DMS 273 (cell line): ENCODE measurements around the gene ABHD14A.
A peak's percentile ranks its signal among the peaks of the same experiment; 100 is the strongest.

ENCODE experiments used
- DNase-seq: peaks from one replicate; lab custom pipeline; 2025; ENCODE audit not compliant: unreplicated experiment; lab: John Stamatoyannopoulos, UW

The ABHD14A gene

DNA sequence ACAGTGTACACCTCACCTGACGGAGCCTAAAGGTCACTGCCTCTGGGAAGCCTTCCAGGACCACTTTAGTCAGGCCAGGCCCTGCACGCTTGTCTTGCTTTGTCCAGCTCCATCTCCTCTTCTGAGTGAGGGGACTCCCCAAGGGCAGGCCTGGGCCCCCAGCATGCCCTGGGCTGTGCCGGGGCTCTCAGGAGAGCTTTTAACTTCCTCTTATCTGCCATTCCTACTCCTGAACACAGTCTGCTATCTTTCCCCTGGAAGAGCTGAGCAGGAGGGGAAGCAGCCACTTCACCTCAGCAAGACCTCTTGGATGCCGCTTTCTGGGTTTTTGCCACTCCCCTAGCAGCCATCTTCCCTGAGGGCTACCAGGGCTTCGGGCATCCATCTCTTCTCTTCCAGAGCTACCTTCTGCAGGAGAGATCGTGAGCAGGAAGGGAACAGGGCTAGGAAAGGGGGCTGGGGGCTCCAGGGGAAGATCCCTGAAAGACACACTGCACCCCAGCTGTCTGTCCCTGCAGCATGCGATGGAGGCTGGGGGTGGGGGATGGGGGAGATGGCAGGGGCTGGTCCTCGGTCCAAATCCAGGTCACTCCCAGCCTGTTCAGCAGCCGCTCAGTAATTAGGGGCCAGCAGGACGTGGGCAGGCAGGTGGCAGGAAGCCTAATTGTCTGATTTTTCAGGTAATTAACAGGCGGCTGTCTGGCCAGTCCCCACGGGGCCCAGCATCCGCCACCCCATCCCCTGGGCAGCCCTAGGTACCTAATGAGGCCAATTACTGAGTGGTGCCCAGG is 40.8 kb downstream of the ABHD14A start:
- DNase-seq: no peak

DNA sequence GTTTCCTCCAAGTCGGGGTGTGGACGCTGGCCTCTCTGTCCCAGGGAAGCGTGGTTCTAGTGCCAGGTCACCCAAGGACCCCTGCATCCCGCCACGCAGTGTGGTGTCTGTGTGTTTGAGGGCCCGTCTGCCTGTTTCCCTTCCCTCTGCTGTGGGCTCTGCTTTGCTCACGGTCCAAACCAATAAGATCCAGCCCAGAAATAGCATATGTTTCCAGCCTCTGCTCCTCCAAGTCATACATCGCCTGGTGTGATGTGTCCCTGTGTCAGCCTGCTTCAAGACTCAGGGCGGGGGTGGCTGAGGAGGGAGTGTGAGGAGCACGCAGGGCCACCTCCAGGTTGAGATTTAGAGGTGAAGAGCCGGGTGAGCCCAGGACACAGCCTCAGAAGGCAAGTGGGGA is 42.7 kb downstream of the ABHD14A start:
- DNase-seq: no peak

DNA sequence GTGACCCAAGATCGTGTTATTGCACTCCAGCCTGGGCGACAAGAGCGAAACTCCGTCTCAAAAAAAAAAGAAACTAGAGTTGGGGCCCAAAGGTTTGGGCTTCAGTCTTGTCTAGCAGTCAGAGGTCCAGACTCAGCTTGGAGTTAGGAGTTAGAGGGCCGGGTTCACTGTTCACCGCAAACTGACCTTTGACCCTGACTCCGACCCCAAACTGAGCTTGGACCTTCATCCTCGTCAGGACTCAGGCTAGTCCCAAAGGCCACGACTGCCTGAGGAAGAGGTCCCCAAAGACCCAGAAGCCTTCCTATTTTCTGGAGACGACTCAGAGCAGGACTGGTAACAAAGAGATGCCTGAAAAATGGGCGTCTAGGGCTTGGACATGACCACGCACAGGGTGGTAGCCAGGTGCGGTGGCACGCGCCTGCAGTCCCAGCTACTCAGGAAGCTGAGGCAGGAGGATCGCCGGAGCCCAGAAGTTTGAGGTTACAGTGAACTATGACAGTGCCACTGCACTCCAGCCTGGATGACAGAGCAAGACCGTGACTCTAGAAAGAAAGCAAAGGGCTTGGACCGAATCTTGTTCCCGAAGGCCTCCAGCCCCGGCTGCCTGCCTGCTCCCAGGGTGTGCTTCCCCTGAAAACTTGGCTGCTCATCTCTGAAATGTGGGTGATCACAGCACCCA is 43.6 kb downstream of the ABHD14A start:
- no peak for DNase-seq

DNA sequence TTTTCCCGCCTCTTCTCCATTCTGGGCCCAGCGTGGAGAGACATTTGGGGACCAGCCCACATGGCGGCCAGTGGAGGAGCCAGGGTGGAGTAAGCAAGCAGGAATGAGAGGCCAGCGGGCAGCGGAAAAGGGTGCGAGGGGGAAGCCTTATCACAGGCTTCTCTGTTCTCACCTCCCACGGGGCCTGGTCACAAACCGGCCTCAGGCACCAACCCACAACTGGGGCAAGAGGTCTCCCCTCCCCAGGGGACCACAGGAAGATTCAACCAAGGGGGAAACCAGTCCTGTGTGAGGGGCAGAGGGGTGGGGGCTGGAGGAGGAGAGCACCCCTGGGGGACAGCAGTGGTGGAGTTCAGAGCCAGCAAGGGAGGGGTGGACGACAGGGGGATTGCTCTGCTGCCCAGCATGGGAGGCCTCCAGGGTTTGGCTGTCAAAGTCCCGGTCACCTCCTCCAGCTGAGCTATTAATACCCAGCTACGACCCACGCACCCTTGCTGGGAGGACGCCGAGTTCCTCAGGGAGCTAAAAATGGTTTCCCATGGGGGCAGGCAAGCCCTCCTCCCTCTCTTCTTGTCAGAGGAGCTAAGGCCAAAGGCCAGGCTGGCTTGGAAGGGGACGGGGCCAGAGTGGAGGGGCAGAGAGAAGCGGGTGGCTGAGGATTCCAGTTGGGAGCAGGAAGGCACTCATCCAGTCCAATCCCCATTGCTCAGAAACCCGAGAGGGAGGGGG is 44.7 kb downstream of the ABHD14A start:
- no peak for DNase-seq

DNA sequence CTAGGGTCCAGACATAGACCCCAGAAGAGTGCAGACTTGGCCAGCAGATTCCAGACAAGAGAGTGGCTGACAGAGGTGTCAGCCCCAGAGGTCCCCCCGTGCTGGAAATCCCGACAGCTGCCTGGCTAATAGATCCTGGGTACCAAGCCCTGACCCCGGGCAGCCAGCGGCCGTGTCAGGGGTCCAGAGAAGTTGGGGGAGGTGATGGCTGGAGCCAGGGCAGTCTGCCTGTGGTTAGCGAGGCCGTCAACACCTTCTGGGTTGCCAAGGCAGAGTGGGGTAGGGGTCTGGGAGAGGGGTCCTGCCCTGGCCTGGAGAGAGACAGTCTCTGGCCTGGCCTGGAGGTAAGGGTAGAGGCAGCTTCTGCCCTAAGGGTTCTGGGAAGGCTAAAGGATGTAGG is 45.9 kb downstream of the ABHD14A start:
- no peak for DNase-seq

DNA sequence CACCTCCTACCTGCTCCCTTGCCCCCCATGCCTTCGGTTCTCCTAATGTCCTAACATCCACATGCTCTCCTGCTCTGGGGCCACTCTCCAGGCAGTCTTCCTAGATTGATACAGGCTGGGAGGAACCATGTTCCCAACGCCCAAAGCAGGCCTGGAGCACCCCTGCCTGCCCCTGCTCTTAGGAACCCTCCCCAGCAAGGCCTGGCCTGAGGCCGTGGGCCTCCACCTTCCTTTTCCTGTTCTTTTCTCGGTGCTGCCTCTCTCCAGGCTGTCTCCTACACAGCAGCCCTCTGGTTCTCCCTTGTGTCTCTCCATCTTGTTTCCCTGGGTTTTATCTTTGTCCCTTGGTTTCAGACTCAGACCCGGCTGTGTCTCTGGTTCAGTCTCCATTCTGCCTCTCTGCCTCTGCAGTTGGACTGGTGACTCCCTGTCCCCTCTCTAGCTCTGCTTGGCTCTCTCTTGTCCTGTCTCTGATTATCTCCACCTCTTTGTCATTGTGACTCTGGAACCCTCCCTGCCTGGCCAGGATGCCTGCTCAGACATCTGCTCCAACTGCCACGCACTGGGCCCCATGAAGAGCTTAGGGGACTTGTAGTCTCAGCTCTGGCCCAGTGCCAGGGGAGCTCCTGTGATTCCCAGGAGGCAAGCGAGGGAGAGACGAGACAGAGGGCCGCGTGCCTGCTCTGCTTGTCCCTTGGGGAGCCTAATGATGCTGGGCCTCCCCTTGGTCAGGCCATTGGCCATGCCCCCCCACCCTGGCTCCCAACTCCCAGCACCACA is 46.8 kb downstream of the ABHD14A start:
- DNase-seq: peak; percentile 71

DNA sequence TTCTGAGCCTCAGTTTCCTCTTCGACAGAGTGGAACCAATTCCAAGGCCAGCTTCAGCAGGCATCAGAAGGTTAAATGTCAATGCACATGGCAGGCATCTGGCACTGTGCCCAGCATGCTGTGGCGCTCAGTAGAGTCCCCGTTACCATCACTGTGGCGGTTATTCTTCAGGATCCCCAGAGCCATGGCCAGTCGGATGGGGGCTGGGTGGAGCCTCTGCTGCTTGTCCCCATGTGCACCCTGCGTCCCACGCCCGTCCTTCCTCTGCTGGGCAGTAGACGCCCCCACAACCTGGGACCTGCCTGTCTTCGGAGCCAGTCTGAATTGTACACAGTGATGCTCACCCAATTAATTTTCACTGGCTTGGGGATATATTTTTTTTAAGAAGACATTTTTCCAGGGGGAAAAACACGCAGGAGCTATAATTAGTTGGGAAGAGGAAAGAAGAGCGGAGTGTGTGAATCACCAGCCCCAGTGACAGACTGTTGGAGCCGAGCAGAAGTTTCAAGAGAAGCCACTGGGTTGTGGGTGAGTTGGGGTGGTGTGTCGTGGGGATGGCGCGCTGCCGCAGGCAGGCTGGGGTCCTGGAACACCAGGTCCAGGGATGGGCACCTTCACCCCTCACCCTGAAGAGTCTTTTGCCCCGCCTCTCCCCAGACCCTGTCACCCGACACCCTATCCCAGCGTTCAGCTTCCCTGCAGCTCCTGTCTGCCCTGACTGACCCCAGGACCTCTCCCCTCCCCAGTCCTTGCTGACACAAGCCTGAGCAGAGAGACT is 47.6 kb downstream of the ABHD14A start:
- DNase-seq: peak; percentile 60

DNA sequence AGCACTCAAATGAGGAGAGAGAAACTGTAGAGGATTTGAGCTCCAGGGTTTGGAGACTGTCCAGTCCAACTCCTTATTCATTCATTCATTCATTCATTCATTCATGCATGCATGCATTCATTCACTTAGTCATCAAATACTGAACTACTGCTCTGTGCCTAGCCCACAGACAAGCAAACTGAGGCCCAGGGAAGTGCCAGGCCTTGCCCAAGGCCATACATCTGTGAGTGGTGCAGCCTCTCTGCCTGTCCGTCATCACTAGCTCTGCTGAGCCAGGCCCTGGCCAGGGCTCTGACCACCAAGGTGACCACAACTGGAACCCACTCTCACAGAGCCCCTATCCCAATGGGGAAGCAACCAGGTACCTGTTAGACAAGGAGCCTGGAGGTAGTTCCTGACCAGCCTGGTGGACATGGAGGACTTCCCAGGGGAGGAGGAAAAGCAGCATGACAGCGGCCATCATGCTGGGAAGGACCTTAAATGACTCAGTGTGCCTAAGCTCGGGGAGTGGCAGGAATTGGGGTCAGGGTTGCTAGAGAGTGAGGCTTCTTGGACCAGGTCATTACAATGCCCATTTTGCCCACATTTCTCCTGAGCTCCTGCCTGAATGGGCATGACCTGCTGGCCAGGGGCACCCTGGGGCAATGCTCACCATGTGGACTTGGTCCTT is 48.4 kb downstream of the ABHD14A start:
- DNase-seq: no peak

DNA sequence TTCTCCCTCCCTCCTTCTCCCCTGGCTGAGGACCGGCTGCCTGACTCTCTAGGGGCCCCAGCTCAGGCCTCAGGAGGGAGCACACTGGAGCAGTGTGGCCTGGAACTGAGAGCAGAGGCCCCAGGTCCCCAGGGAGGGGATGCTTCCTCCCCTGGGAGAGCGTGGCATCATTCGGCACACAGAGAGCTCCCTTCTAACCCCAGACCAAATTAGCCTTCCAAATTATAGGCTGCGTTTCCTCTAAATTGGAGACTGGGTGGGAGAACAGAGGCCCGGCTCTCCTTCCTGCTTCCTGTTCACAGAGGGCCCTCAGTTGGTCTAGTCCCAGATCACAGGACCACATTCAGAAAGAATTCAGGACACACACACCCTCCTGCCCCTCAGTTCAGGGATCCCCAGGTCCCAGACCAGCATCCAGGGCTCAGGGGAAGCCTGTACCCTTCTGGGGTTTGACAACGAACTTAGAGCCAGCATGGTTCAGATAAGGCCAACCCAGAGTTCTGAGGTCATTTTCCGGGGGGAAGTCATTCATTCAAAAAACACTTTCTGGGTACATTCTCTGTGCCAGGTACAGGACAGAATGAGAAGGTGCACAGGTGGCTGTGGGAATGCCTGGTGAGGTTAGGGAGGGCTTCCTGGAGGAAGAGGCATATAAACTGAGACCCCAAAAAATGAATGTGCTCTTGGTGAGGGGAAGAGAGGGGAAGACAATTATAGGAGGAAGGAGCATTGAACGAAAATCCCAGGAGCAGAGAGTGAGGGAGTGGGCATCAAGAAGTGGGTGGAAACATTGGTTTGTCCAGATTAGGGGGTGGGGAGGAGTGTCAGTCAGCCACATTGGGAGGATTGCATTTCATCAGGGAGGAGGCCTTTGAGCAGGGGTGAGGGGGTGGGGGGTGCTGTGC is 49.2 kb downstream of the ABHD14A start:
- DNase-seq: no peak

DNA sequence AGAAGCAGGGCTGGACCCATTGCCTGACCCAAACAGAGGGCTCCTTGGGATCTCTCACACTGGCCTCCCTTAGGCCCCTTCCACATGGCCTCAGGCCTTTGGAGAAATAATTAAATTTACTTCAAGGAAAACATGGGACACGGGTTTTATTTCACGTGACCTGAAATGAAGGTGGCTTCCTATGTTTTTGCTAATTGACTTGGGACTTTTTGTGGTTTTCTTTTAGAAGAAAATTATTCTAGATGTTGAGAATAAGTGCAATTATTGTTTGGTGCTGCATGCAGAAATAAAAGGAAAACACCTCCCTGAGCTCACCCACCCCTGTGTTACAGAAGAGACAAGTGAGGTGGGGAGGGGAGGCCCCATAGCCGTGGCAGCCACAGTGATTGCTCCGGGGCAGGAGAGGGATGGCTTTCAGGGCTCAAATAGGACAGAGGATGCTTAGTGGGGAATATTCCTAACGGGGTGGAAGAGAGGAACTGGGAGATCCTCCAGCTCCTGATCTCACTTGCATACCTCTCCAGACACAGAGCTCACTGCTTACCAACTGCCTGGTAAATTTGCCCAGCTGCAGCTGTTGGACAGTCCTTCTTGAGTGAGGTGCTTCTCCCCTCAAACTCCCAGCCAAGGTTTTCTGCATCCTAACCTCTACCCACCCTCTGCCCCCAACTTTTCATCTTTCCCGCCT is 50.0 kb downstream of the ABHD14A start:
- DNase-seq: no peak

DNA sequence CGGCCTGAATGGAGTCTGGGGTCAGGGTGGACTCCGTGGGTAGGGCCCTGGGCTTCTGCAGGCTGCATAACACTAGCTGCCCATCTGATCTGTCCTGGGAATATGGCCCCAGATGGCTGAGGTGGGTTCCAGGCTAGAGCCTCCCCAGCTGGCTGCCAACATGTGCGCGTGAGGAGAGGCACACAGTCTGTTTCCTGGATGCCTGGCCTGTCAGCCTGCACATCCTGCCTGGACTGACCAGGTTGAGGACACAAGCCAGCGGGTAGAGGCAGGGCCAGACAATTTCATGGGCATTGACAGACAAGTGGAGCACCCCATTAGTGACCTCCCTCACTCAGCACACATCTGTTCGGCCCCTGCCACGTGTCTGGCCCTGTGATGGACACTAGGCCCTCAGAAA is 50.6 kb downstream of the ABHD14A start:
- peak; percentile 89 for DNase-seq

DNA sequence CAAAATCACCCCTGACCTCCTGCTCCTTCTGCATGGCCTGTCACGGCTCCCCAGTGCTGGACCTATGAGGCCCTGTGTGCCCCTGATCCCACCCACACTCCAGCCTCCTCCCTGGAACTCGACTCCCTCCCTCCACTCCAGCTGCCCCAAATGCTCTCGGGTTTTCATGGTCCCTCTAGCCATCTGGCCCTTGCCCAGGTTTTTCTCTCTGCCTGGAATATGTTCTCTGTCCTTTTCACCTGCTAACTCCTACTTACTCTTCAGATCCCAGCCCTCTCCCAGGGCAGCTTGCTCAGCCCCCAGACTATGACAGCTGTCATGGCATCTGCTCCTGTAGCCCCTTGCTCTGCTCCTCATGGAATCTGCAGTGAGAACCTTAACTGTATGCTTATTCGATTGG is 51.2 kb downstream of the ABHD14A start:
- peak; percentile 96 for DNase-seq

DNA sequence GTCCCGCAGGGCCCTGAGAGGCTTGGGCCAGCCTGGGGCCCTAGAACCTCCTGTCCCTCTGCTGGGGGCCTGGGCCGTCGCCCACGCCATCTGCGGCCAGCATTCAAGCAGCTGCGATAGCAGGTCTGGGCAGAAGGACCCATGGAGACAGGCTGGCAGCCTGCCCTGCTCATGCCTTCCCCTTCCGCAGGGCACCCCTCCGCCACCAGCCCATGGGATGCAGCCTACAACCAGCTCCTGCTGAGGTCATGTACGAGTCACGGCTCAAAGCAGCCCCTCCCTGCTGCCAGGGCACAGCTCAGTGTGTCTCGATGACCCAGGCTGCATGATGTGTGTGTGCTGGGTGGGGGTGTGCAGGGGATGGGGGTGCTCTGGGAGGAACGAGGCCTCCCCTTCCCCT is 53.7 kb downstream of the ABHD14A start:
- peak; percentile 93 for DNase-seq

DNA sequence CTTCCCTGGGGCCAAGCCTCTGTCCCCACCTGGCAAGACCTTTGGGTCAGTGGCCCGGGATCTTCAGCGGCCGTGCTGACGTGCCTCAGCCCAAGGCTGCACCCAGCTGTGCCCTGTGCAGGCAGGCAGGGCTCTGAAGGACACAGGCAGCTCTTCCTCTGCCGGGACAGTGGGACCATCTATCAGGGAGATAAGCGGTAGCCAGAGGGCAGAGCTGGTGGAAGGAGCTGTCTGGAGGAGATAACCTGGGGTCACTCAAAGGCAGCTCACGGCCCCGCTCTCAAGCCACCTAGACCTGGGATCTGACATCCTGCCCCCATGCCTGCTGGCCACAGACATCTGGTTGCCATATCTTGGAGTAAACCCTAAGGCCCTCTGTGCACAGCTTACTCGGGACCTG is 54.2 kb downstream of the ABHD14A start:
- DNase-seq: no peak

DNA sequence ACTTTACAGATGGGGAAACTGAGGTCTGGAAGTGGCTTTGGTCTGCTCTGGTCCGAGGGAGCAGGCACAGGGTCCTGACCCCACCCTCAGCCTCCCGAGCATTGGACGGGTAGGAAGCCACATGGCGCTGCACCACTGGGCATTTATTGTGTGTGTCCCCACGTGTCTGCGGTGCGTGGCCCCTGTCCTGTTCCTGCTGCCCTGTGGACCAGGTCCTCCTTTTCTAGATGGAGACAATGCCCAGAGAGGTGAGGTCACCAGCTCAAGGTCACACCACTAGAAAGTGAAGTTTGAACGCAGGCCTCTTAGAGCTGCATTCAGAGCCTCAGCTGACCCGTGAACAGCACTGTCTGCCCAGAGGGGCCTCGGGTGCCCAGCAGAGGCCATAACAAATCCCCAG is 54.7 kb downstream of the ABHD14A start:
- DNase-seq: no peak
